Tongue (tissue), 2 donors: ENCODE results near the gene CCDC24. TPM values are rescaled to one million over a fixed set of nuclear protein-coding genes. Genes with fewer than 3 reads are reported as not detected.

Experiments used
- DNase-seq: peaks from one replicate; pipeline ENCODE4 v3.0.0-alpha.2; 2015
- total RNA-seq: library from RNA; depleted of rRNA; stranded (reverse); fragments of >200 nt; gene quantifications from one replicate; pipeline ENCODE4 v1.2.3, GENCODE V29; 2014

Gene CCDC24
- total RNA-seq, 1 donor from 2014 or later: 3.2 TPM

GRCh38 chr1:44043176-44044070 is 52.0 kb downstream of the CCDC24 start:
- no peak for DNase-seq

GRCh38 chr1:44044071-44044801 is 52.8 kb downstream of the CCDC24 start:
- no peak for DNase-seq

- no peak for DNase-seq
Measured at GRCh38 chr1:44045064-44045463, 53.7 kb downstream of the CCDC24 start.

Other genes starting within 250 kb of the CCDC24 start
- gene ARTN, start 57.8 kb upstream of the CCDC24 start, total RNA-seq: 0.82 TPM
- 25.4 TPM for gene IPO13, start 44.6 kb upstream of the CCDC24 start, total RNA-seq
- gene DPH2, start 21.6 kb upstream of the CCDC24 start, total RNA-seq: 12.2 TPM
- gene ATP6V0B, start 16.6 kb upstream of the CCDC24 start, total RNA-seq: 27.6 TPM
- 19.6 TPM for gene B4GALT2, start 12.4 kb upstream of the CCDC24 start, total RNA-seq
- gene SLC6A9, start 39.9 kb downstream of the CCDC24 start, total RNA-seq: 3.7 TPM
- 0.41 TPM for gene KLF17, start 127.2 kb downstream of the CCDC24 start, total RNA-seq
- gene KLF18, start 150.0 kb downstream of the CCDC24 start, total RNA-seq: not detected
- 35.6 TPM for gene DMAP1, start 221.9 kb downstream of the CCDC24 start, total RNA-seq